ENCODE measurements around the gene NEURL3. TPM values are rescaled to one million over a fixed set of nuclear protein-coding genes. Genes with fewer than 3 reads are reported as not detected.

Gene NEURL3
- total and polyA plus RNA-seq, 9 of the 15 experiments (the other 6 are each of a cell fraction or from before 2014, with no cell fraction given): not detected

GRCh38 chr2:96501886-96502810, 3.0 kb downstream of the NEURL3 start:
- peaks cover 18 to 88% of the 10 kb centered on the region in 2 experiments; a peak in 4 of 5 replicates for H3K27me3 ChIP-seq (ENCODE audit: control insufficient read depth in 2 of 2, insufficient read depth in 2 of 2, low read length in 2 of 2)
- CTCF ChIA-PET (ENCODE audit: low intra/inter-chr PET ratio): no interaction called here
- intact Hi-C loops (cut with micrococcal nuclease): loop anchor here (10.0 kb wide), 2 partner anchors 197 to 237 kb away; partner anchors contain the start of genes CIAO1, SNRNP200 and TMEM127
- H2AFZ ChIP-seq (ENCODE audit: low read depth, low read length): no peak overlapping the region
- no peak overlapping the region for H3K9ac ChIP-seq (ENCODE audit: insufficient read depth in 1 of 2, low read depth in 2 of 2, low read length in 2 of 2)
- in situ Hi-C loops (cut with MboI): loop anchor here (5.0 to 25.0 kb wide), 3 partner anchors 370 to 715 kb away; no protein-coding TSS in a partner anchor
- no peak for TF ChIP-seq NCOA2 (IDR thresholded peaks at IDR 0.05; ENCODE audit: partially characterized antibody in 2 of 2)
- TF ChIP-seq U2AF2 (optimal IDR thresholded peaks at IDR 0.05; ENCODE audit: low read depth, low read length): no peak
- no peak for TF ChIP-seq POLR2A (conservative IDR thresholded peaks at IDR 0.05)
- no peak for TF ChIP-seq RBM17 (IDR thresholded peaks at IDR 0.05; ENCODE audit: borderline replicate concordance, low read depth, low read length)
- no peak for TF ChIP-seq ZC3H8 (IDR thresholded peaks at IDR 0.05)
- no peak for TF ChIP-seq GTF2E2 (tag; IDR thresholded peaks at IDR 0.05)
- TF ChIP-seq PTBP1 (IDR thresholded peaks at IDR 0.05; ENCODE audit: low read depth, low read length): no peak
- TF ChIP-seq HNRNPH1 (optimal IDR thresholded peaks at IDR 0.05; ENCODE audit: low read depth, low read length): no peak
- TF ChIP-seq ZZZ3 (IDR thresholded peaks at IDR 0.05): no peak
- no peak for TF ChIP-seq ZNF274 (IDR thresholded peaks at IDR 0.05; ENCODE audit: borderline replicate concordance, low read depth, low read length)
- no peak for TF ChIP-seq ZNF280B (CRISPR knock-in tag; IDR thresholded peaks at IDR 0.05)
- no peak for TF ChIP-seq E2F8 (IDR thresholded peaks at IDR 0.05; ENCODE audit: low read depth, partially characterized antibody)
- no peak for TF ChIP-seq ZNF184 (CRISPR knock-in tag; IDR thresholded peaks at IDR 0.05)
- no peak for TF ChIP-seq HDAC1 (IDR thresholded peaks at IDR 0.05)
- TF ChIP-seq ZSCAN29 (IDR thresholded peaks at IDR 0.05): no peak
- no peak for TF ChIP-seq ZNF431 (CRISPR knock-in tag; IDR thresholded peaks at IDR 0.05)
- BruUV-seq (replicated peaks): no TSS peak
- FAIRE-seq (no peak), DNase-seq (ENCODE audit: extremely low read depth in 1 of 4, low spot score in 3 of 4) (no peak), ATAC-seq (no peak)
- peaks cover 0 to 13% of the 10 kb centered on the region in 2 experiments; a peak in 1 of 5 replicates for H3K4me1 ChIP-seq (replicated peaks in 1 of 2; ENCODE audit: control insufficient read depth in 2 of 2, insufficient read depth in 2 of 2, low read length in 2 of 2)
- peaks cover 5% of the 10 kb centered on the region; the same call in 1 of the 2 replicates for H4K20me1 ChIP-seq (replicated peaks; ENCODE audit: control insufficient read depth, insufficient read depth, low read length)
- no peak overlapping the region for H3K4me3 ChIP-seq
- H3K9me1 ChIP-seq (ENCODE audit: control insufficient read depth, insufficient read depth, low read length): no peaks in the 10 kb centered on the region
- POLR2A ChIA-PET: interaction anchor here (0.5 to 0.7 kb wide), 3 partner anchors 15 to 315 kb away, joined by 3 to 4 read pairs (median 3); no protein-coding TSS in a partner anchor
- H3K79me2 ChIP-seq (ENCODE audit: control insufficient read depth, insufficient read depth, low read length): no peaks in the 10 kb centered on the region
- H3K36me3 ChIP-seq (ENCODE audit: control insufficient read depth, insufficient read depth, low read length): no peaks in the 10 kb centered on the region
- H3K4me2 ChIP-seq (ENCODE audit: insufficient read depth, low read length): no peak overlapping the region
- WGBS (ENCODE audit: insufficient coverage, low coverage, missing lambda C conversion rate): 1% methylated on average over 16 of the region's 16 CpGs
- H3K27ac ChIP-seq (ENCODE audit: extremely low read depth, low read depth, low read length): no peak overlapping the region
- no peaks in the 10 kb centered on the region for H3K9me3 ChIP-seq (replicated peaks; ENCODE audit: control insufficient read depth, insufficient read depth, low read depth, low read length)

Data from K562 (cell line).